Fibroblast of lung (primary cell): Measurements from ENCODE around the gene NFYB. TPM values are rescaled to one million over a fixed set of nuclear protein-coding genes. Genes with fewer than 3 reads are reported as not detected.

Source experiments
- DNase-seq, 2 donors: peaks; one replicate each; pipeline versions ENCODE4 v3.0.0 to v3.0.0-alpha.2; 2010; ENCODE audit warnings: low read depth in 2 of 2
- H2AFZ ChIP-seq: 2 replicates; pipeline ENCODE4 v1.5.1; 2012; ENCODE audit warnings: low read length, control low read depth, inconsistent platforms
- H3K27ac ChIP-seq: 2 replicates; pipeline ENCODE4 v1.5.1; 2011; ENCODE audit warnings: low read length, control low read depth; ENCODE audit not compliant: insufficient read depth
- H3K27me3 ChIP-seq: 2 replicates; pipeline ENCODE4 v1.5.1; 2011; ENCODE audit warnings: mild to moderate bottlenecking, low read length; ENCODE audit not compliant: control insufficient read depth, insufficient read depth
- H3K36me3 ChIP-seq: 2 replicates; pipeline ENCODE4 v1.5.1; 2011; ENCODE audit warnings: low read length; ENCODE audit not compliant: control insufficient read depth, insufficient read depth
- H3K4me1 ChIP-seq: 2 replicates; pipeline ENCODE4 v1.5.1; 2011; ENCODE audit warnings: low read length; ENCODE audit not compliant: control insufficient read depth, insufficient read depth; ENCODE audit errors: extremely low read depth
- H3K4me2 ChIP-seq: 2 replicates; pipeline ENCODE4 v1.5.1; 2011; ENCODE audit warnings: low read length, control low read depth; ENCODE audit not compliant: insufficient read depth; ENCODE audit errors: extremely low read depth
- H3K4me3 ChIP-seq, 4 experiments: fragments of 200-600 bp in 1 of 4; sonication (generic) in 1 of 4; replicated peaks in 1 of 4; 2 replicates each; pipeline ENCODE4 v1.5.1; 2011 to 2016; ENCODE audit warnings: low read length in 4 of 4, low read depth in 3 of 4, mild to moderate bottlenecking in 3 of 4, control low read depth in 2 of 4, inconsistent platforms in 1 of 4, mixed read lengths in 1 of 4; ENCODE audit not compliant: insufficient read depth in 1 of 4; ENCODE audit errors: control extremely low read depth in 1 of 4
- H3K79me2 ChIP-seq: 2 replicates; pipeline ENCODE4 v1.5.1; 2012; ENCODE audit warnings: mild to moderate bottlenecking, low read length, inconsistent platforms; ENCODE audit not compliant: control insufficient read depth, insufficient read depth
- H3K9ac ChIP-seq: 2 replicates; pipeline ENCODE4 v1.5.1; 2011; ENCODE audit warnings: mild to moderate bottlenecking, low read length, control low read depth; ENCODE audit not compliant: insufficient read depth
- H3K9me3 ChIP-seq: 2 replicates; pipeline ENCODE4 v1.5.1; 2012; ENCODE audit warnings: low read depth, low read length; ENCODE audit not compliant: control insufficient read depth, insufficient read depth
- H4K20me1 ChIP-seq: 2 replicates; pipeline ENCODE4 v1.5.1; 2011; ENCODE audit warnings: low read length; ENCODE audit not compliant: control insufficient read depth, insufficient read depth; ENCODE audit errors: extremely low read depth
- EZH2 ChIP-seq: IDR thresholded peaks from 2 replicates; pipeline ENCODE4 v1.5.1; 2012; ENCODE audit warnings: low read length, control low read depth, mild to moderate bottlenecking; ENCODE audit errors: missing control alignments
- polyA plus RNA-seq, 2 donors: library from polyadenylated mRNA; depleted of rRNA in 1 of 2; stranded (reverse) in 1 of 2; unstranded in 1 of 2; fragments of >200 nt; gene quantifications; 2 replicates each; pipeline ENCODE4 v1.2.1, GENCODE V29; 2011 to 2012; ENCODE audit warnings: missing spikeins in 1 of 2
- total RNA-seq: library from RNA; depleted of rRNA; stranded (reverse); fragments of >200 nt; gene quantifications from 2 replicates; pipeline ENCODE4 v1.2.1, GENCODE V29; 2014
- TF ChIP-seq, protein P1 (sequence below), 2 donors: IDR thresholded peaks in 1 of 2; conservative IDR thresholded peaks in 1 of 2; 1 replicate in 1 of 2; 2 replicates in 1 of 2; pipeline ENCODE4 v1.5.1; 2011 to 2012; ENCODE audit warnings: low read length in 2 of 2, control low read depth in 1 of 2, inconsistent platforms in 1 of 2, low read depth in 1 of 2, mild to moderate bottlenecking in 1 of 2

Gene NFYB
- total and polyA plus RNA-seq, 2 donors (not counting 1 experiment from before 2014, with no cell fraction given): 32.2 to 39.9 TPM

DNA sequence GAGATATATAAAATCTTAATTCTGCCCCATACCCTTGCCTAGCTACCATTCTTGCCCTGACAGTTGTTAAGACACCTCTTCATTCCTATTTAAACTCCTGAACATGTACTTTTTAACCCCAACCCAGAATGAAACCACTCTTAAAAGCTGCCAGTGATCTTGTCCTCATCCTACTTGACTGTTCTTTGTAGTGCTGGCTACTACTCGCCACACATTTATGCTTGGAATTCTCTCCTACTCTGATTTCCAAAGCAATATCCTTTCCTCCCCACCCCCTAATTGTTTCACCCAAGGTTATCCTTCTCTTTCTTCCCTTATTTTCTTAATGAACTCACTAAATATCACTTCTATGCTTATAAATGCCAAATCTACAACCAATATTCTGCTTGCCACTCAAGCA lies 4.1 kb downstream of the NFYB start:
- Histone ChIP-seq H3K36me3 (peaks cover 7% of the 10 kb centered on the region), H3K4me2 (peak overlapping the region; percentile 48), H4K20me1 (peaks cover 2% of the 10 kb centered on the region), H3K27me3 (no peaks in the 10 kb centered on the region), H3K9ac (no peak overlapping the region), H3K4me1 (peaks cover 18% of the 10 kb centered on the region), H3K9me3 (no peaks in the 10 kb centered on the region), H3K79me2 (peaks cover 55% of the 10 kb centered on the region), H3K4me3 (no peak overlapping the region), H2AFZ (no peak overlapping the region), H3K27ac (no peak overlapping the region)
- TF ChIP-seq, protein P1, sequence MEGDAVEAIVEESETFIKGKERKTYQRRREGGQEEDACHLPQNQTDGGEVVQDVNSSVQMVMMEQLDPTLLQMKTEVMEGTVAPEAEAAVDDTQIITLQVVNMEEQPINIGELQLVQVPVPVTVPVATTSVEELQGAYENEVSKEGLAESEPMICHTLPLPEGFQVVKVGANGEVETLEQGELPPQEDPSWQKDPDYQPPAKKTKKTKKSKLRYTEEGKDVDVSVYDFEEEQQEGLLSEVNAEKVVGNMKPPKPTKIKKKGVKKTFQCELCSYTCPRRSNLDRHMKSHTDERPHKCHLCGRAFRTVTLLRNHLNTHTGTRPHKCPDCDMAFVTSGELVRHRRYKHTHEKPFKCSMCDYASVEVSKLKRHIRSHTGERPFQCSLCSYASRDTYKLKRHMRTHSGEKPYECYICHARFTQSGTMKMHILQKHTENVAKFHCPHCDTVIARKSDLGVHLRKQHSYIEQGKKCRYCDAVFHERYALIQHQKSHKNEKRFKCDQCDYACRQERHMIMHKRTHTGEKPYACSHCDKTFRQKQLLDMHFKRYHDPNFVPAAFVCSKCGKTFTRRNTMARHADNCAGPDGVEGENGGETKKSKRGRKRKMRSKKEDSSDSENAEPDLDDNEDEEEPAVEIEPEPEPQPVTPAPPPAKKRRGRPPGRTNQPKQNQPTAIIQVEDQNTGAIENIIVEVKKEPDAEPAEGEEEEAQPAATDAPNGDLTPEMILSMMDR (conservative IDR thresholded peaks at IDR 0.05 in 1 of 2, IDR thresholded peaks at IDR 0.05 in 1 of 2; ENCODE audit: low read depth in 1 of 2, low read length in 2 of 2): no peak
- no peak for TF ChIP-seq EZH2
- peak in 1 of 2 donors; percentile 26 for DNase-seq

DNA sequence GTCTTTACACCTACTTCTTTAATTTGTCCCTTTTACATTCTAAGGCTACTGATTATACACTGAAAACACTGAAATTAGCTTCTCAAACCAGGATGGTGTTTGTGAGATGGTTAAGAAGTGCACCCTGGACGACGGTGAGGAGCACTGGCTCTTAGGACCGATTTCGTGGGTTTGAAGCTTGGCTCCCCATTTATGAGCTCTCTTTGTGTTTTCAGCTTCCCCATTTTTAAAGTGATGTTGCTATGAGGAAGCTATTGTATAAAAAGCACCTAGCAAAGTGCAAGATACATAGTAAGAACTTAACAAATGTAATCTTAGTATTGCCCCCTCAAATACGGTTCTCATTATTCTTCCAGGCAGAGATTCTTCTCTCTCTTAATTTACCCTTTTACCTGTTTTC lies 4.7 kb downstream of the NFYB start:
- no peaks in the 10 kb centered on the region for H3K27me3 ChIP-seq
- H3K9me3 ChIP-seq: no peaks in the 10 kb centered on the region
- no peak overlapping the region for H3K9ac ChIP-seq
- H3K79me2 ChIP-seq: peaks cover 55% of the 10 kb centered on the region
- TF ChIP-seq, protein P1 (conservative IDR thresholded peaks at IDR 0.05 in 1 of 2, IDR thresholded peaks at IDR 0.05 in 1 of 2; ENCODE audit: low read depth in 1 of 2, low read length in 2 of 2): no peak
- no peak for TF ChIP-seq EZH2
- DNase-seq: no peak
- no peak overlapping the region for H3K27ac ChIP-seq
- no peak overlapping the region for H3K4me2 ChIP-seq
- no peak overlapping the region for H3K4me3 ChIP-seq
- peaks cover 2% of the 10 kb centered on the region for H4K20me1 ChIP-seq
- H2AFZ ChIP-seq: no peak overlapping the region
- H3K4me1 ChIP-seq: peaks cover 14% of the 10 kb centered on the region
- peaks cover 7% of the 10 kb centered on the region for H3K36me3 ChIP-seq

DNA sequence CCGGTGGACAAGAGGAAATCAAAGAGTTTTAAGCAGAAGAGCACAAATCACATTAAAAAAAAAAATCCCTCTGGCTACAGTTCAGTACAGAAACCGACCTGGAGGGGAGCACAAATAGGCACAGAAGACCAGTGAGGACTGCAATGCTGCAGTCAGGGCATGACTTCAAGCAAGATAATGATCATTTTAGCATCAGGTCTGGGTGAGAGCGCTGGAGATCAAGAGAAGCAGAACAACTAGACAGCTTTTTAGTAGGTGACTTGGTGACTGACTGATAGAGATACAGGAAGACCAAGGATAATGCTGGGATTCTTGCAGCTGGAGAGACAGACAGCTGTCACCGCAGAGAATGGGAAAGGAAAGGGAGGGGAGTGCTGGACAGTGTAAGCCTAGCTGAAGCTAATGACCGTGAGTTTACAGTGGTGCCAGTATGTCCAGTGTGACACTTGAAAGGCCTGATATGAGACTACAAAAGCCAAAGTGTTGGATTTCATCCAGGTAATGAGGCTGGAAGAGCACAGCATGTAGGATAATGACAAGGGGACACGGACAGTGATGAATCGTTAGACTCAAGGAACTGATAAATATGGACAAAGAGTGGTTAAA lies 5.6 kb downstream of the NFYB start:
- Histone ChIP-seq H3K9me3 (no peaks in the 10 kb centered on the region), H4K20me1 (peaks cover 2% of the 10 kb centered on the region), H3K27ac (no peak overlapping the region), H3K27me3 (no peaks in the 10 kb centered on the region), H3K36me3 (peaks cover 7% of the 10 kb centered on the region), H3K79me2 (peaks cover 55% of the 10 kb centered on the region), H2AFZ (no peak overlapping the region), H3K9ac (no peak overlapping the region), H3K4me3 (no peak overlapping the region), H3K4me2 (no peak overlapping the region), H3K4me1 (peaks cover 14% of the 10 kb centered on the region)
- no peak for DNase-seq
- no peak for TF ChIP-seq EZH2
- TF ChIP-seq, protein P1 (conservative IDR thresholded peaks at IDR 0.05 in 1 of 2, IDR thresholded peaks at IDR 0.05 in 1 of 2; ENCODE audit: low read depth in 1 of 2, low read length in 2 of 2): no peak
